HEK293T (cell line): Measurements from ENCODE around the gene IL2RA.
"Not testable (repeated sequence)": the region's sequence is repeated elsewhere in the genome, so short reads cannot be mapped to it uniquely, and the experiment has no call there.

Experiments used
- CTCF ChIA-PET: fragments of 350-600 bp; formaldehyde crosslinking; extraction: SDS; loops from one replicate; lab custom pipeline; 2021; ENCODE audit warnings: antibody characterized with exemption, inconsistent platforms; lab: Yijun Ruan, JAX
- POLR2A ChIA-PET: fragments of 350-600 bp; formaldehyde crosslinking; extraction: SDS; loops from one replicate; lab custom pipeline; 2020; ENCODE audit warnings: antibody characterized with exemption, inconsistent platforms; lab: Yijun Ruan, JAX
- DNase-seq: peaks from one replicate; pipeline ENCODE4 v3.0.0; 2012; ENCODE audit warnings: mixed read lengths; ENCODE audit errors: extremely low spot score
- ARNT ChIP-seq: fragments of 450-650 bp; IDR thresholded peaks from 2 replicates; pipeline ENCODE4 v1.6.1; 2017; ENCODE audit warnings: mild to moderate bottlenecking
- BHLHE40 ChIP-seq: fragments of 450-650 bp; IDR thresholded peaks from 2 replicates; pipeline ENCODE4 v1.6.1; 2016; ENCODE audit warnings: mild to moderate bottlenecking, moderate library complexity, borderline replicate concordance
- CTBP1 ChIP-seq: fragments of 450-650 bp; IDR thresholded peaks from 2 replicates; pipeline ENCODE4 v1.6.1; 2016; ENCODE audit warnings: borderline replicate concordance
- ELF4 ChIP-seq: fragments of 450-650 bp; IDR thresholded peaks from 2 replicates; pipeline ENCODE4 v1.6.1; 2017; ENCODE audit warnings: antibody characterized with exemption
- FOXA1 ChIP-seq: fragments of 450-650 bp; IDR thresholded peaks from 2 replicates; pipeline ENCODE4 v1.6.1; 2016; ENCODE audit warnings: mild to moderate bottlenecking
- FOXK2 ChIP-seq: fragments of 450-650 bp; IDR thresholded peaks from 2 replicates; pipeline ENCODE4 v1.6.1; 2016; ENCODE audit warnings: mild to moderate bottlenecking
- FOXM1 ChIP-seq: fragments of 450-650 bp; IDR thresholded peaks from 2 replicates; pipeline ENCODE4 v1.6.1; 2017; ENCODE audit warnings: mild to moderate bottlenecking, borderline replicate concordance
- HDGF ChIP-seq: fragments of 450-650 bp; IDR thresholded peaks from 2 replicates; pipeline ENCODE4 v1.6.1; 2017; ENCODE audit warnings: antibody characterized with exemption, borderline replicate concordance
- L3MBTL2 ChIP-seq: fragments of 450-650 bp; conservative IDR thresholded peaks from 2 replicates; pipeline ENCODE4 v1.6.1; 2016; ENCODE audit warnings: mild to moderate bottlenecking
- LEF1 ChIP-seq: fragments of 450-650 bp; IDR thresholded peaks from 2 replicates; pipeline ENCODE4 v1.6.1; 2017; ENCODE audit warnings: mild to moderate bottlenecking, borderline replicate concordance
- NFRKB ChIP-seq: fragments of 450-650 bp; IDR thresholded peaks from 2 replicates; pipeline ENCODE4 v1.6.1; 2016; ENCODE audit warnings: mild to moderate bottlenecking, moderate library complexity
- PKNOX1 ChIP-seq: fragments of 450-650 bp; IDR thresholded peaks from 2 replicates; pipeline ENCODE4 v1.6.1; 2016
- SP1 ChIP-seq: fragments of 450-650 bp; IDR thresholded peaks from 2 replicates; pipeline ENCODE4 v1.6.1; 2017
- SUZ12 ChIP-seq: fragments of 450-650 bp; IDR thresholded peaks from 2 replicates; pipeline ENCODE4 v1.6.1; 2016; ENCODE audit warnings: mild to moderate bottlenecking
- TARDBP ChIP-seq: fragments of 450-650 bp; IDR thresholded peaks from 2 replicates; pipeline ENCODE4 v1.6.1; 2016
- ZNF384 ChIP-seq: fragments of 450-650 bp; IDR thresholded peaks from 2 replicates; pipeline ENCODE4 v1.6.1; 2016

The IL2RA gene

GRCh38 chr10:6068006-6068405 lies 5.8 kb upstream of the IL2RA start:
- DNase-seq, result no peak
- ChIA-PET POLR2A (no interaction called here), CTCF (interaction anchor here (0.7 kb wide), 2 partner anchors 19 to 331 kb away, joined by 3 read pairs; no protein-coding TSS in a partner anchor)
- TF ChIP-seq SUZ12 (no peak), HDGF (no peak), LEF1 (no peak), FOXM1 (no peak), SP1 (no peak), ELF4 (no peak), BHLHE40 (no peak), ARNT (no peak)

GRCh38 chr10:6067457-6067856 lies 5.3 kb upstream of the IL2RA start:
- TF ChIP-seq ELF4, result no peak
- no peak for TF ChIP-seq PKNOX1
- no peak for TF ChIP-seq ZNF384
- no peak for TF ChIP-seq TARDBP
- no peak for TF ChIP-seq SUZ12
- TF ChIP-seq ARNT, result no peak
- TF ChIP-seq CTBP1, result no peak
- no peak for TF ChIP-seq LEF1
- no peak for TF ChIP-seq NFRKB
- TF ChIP-seq HDGF, result no peak
- TF ChIP-seq SP1, result no peak
- TF ChIP-seq BHLHE40, result no peak
- DNase-seq, result no peak
- ChIA-PET CTCF (interaction anchor here (0.7 kb wide), 1 partner anchor 331 kb away, joined by 3 read pairs; no protein-coding TSS in a partner anchor), POLR2A (no interaction called here)

GRCh38 chr10:6065835-6066234 lies 3.7 kb upstream of the IL2RA start:
- POLR2A ChIA-PET, result no interaction called here
- TF ChIP-seq FOXA1, result no peak
- TF ChIP-seq ARNT, result no peak
- TF ChIP-seq ZNF384, result no peak
- TF ChIP-seq FOXM1, result no peak
- TF ChIP-seq L3MBTL2, result no peak
- no peak for TF ChIP-seq ELF4
- no peak for TF ChIP-seq LEF1
- TF ChIP-seq CTBP1, result no peak
- no peak for DNase-seq
- CTCF ChIA-PET, result no interaction called here

GRCh38 chr10:6065406-6065805 lies 3.2 kb upstream of the IL2RA start:
- no peak for DNase-seq
- TF ChIP-seq FOXK2 (no peak), CTBP1 (no peak), PKNOX1 (no peak)
- ChIA-PET POLR2A (no interaction called here), CTCF (no interaction called here)

GRCh38 chr10:6064726-6065125 lies 2.6 kb upstream of the IL2RA start:
- DNase-seq, CTCF ChIA-PET, POLR2A ChIA-PET: not testable (repeated sequence)

- ChIA-PET POLR2A (no interaction called here), CTCF (no interaction called here)
- TF ChIP-seq FOXA1 (no peak), SUZ12 (no peak), L3MBTL2 (no peak), PKNOX1 (no peak), CTBP1 (no peak), FOXK2 (no peak), ZNF384 (no peak), TARDBP (no peak), NFRKB (no peak), HDGF (no peak)
- no peak for DNase-seq
These were observed 2.0 kb upstream of the IL2RA start for GRCh38 chr10:6064119-6064518.

- TF ChIP-seq ZNF384 (no peak), ELF4 (no peak), NFRKB (no peak), LEF1 (no peak), ARNT (no peak), FOXM1 (no peak), TARDBP (no peak), FOXA1 (no peak)
- DNase-seq, result no peak
- ChIA-PET CTCF (no interaction called here), POLR2A (no interaction called here)
These were observed 1.1 kb downstream of the IL2RA start for GRCh38 chr10:6061056-6061455.

GRCh38 chr10:6059506-6059905 lies 2.7 kb downstream of the IL2RA start:
- POLR2A ChIA-PET, result no interaction called here
- TF ChIP-seq FOXA1, result no peak
- no peak for TF ChIP-seq FOXM1
- no peak for TF ChIP-seq CTBP1
- no peak for TF ChIP-seq ARNT
- TF ChIP-seq SP1, result no peak
- DNase-seq, result no peak
- CTCF ChIA-PET, result no interaction called here
